ENCODE data around the gene NEDD4.
"Not testable (repeated sequence)": the region's sequence is repeated elsewhere in the genome, so short reads cannot be mapped to it uniquely, and the experiment has no call there.

The NEDD4 gene

GRCh38 chr15:55799291-55800212, 193.9 kb downstream of the NEDD4 start:
- Histone ChIP-seq H3K4me3 (ENCODE audit: low read length) (no peak overlapping the region), H3K36me3 (ENCODE audit: control insufficient read depth, insufficient read depth, low read length) (no peaks in the 10 kb centered on the region), H3K9me3 (ENCODE audit: control insufficient read depth, low read length) (no peaks in the 10 kb centered on the region), H3K27me3 (ENCODE audit: control insufficient read depth, insufficient read depth, low read length) (no peaks in the 10 kb centered on the region), H3K9ac (ENCODE audit: low read length) (no peak overlapping the region), H3K4me1 (ENCODE audit: control insufficient read depth, insufficient read depth, low read length) (no peaks in the 10 kb centered on the region)

- Histone ChIP-seq H3K9me3 (ENCODE audit: control insufficient read depth, low read length) (no peaks in the 10 kb centered on the region), H3K4me3 (ENCODE audit: low read length) (no peak overlapping the region), H3K27me3 (ENCODE audit: control insufficient read depth, insufficient read depth, low read length) (no peaks in the 10 kb centered on the region), H3K4me1 (ENCODE audit: control insufficient read depth, insufficient read depth, low read length) (peaks cover 11% of the 10 kb centered on the region), H3K9ac (ENCODE audit: low read length) (no peak overlapping the region), H3K36me3 (ENCODE audit: control insufficient read depth, insufficient read depth, low read length) (no peaks in the 10 kb centered on the region)
Observed at GRCh38 chr15:55796321-55796965, 197.0 kb downstream of the NEDD4 start.

- Histone ChIP-seq H3K4me3 (ENCODE audit: low read length) (no peak overlapping the region), H3K4me1 (ENCODE audit: control insufficient read depth, insufficient read depth, low read length) (peaks cover 11% of the 10 kb centered on the region), H3K36me3 (ENCODE audit: control insufficient read depth, insufficient read depth, low read length) (no peaks in the 10 kb centered on the region), H3K27me3 (ENCODE audit: control insufficient read depth, insufficient read depth, low read length) (no peaks in the 10 kb centered on the region), H3K9me3 (ENCODE audit: control insufficient read depth, low read length) (no peaks in the 10 kb centered on the region), H3K9ac (ENCODE audit: low read length) (no peak overlapping the region)
Observed at GRCh38 chr15:55795031-55795430, 198.4 kb downstream of the NEDD4 start.

- no peaks in the 10 kb centered on the region for H3K9me3 ChIP-seq (ENCODE audit: control insufficient read depth, low read length)
- peaks cover 11% of the 10 kb centered on the region for H3K4me1 ChIP-seq (ENCODE audit: control insufficient read depth, insufficient read depth, low read length)
- no peaks in the 10 kb centered on the region for H3K27me3 ChIP-seq (ENCODE audit: control insufficient read depth, insufficient read depth, low read length)
- no peak overlapping the region for H3K4me3 ChIP-seq (ENCODE audit: low read length)
- H3K9ac ChIP-seq (ENCODE audit: low read length), result no peak overlapping the region
- H3K36me3 ChIP-seq (ENCODE audit: control insufficient read depth, insufficient read depth, low read length), result no peaks in the 10 kb centered on the region
Observed at GRCh38 chr15:55791551-55792400, 201.6 kb downstream of the NEDD4 start.

GRCh38 chr15:55789066-55789660, 204.2 kb downstream of the NEDD4 start:
- Histone ChIP-seq H3K9me3 (ENCODE audit: control insufficient read depth, low read length) (no peaks in the 10 kb centered on the region), H3K9ac (ENCODE audit: low read length) (no peak overlapping the region), H3K4me1 (ENCODE audit: control insufficient read depth, insufficient read depth, low read length) (peaks cover 11% of the 10 kb centered on the region), H3K36me3 (ENCODE audit: control insufficient read depth, insufficient read depth, low read length) (no peaks in the 10 kb centered on the region), H3K27me3 (ENCODE audit: control insufficient read depth, insufficient read depth, low read length) (no peaks in the 10 kb centered on the region), H3K4me3 (ENCODE audit: low read length) (no peak overlapping the region)

GRCh38 chr15:55786341-55786740, 207.1 kb downstream of the NEDD4 start:
- Histone ChIP-seq H3K27me3 (ENCODE audit: control insufficient read depth, insufficient read depth, low read length) (no peaks in the 10 kb centered on the region), H3K9me3 (ENCODE audit: control insufficient read depth, low read length) (no peaks in the 10 kb centered on the region), H3K4me3 (ENCODE audit: low read length) (no peak overlapping the region), H3K36me3 (ENCODE audit: control insufficient read depth, insufficient read depth, low read length) (no peaks in the 10 kb centered on the region), H3K4me1 (ENCODE audit: control insufficient read depth, insufficient read depth, low read length) (no peaks in the 10 kb centered on the region), H3K9ac (ENCODE audit: low read length) (no peak overlapping the region)

- H3K4me3 ChIP-seq (ENCODE audit: low read length); H3K36me3 ChIP-seq (ENCODE audit: control insufficient read depth, insufficient read depth, low read length); H3K9me3 ChIP-seq (ENCODE audit: control insufficient read depth, low read length); H3K4me1 ChIP-seq (ENCODE audit: control insufficient read depth, insufficient read depth, low read length); H3K9ac ChIP-seq (ENCODE audit: low read length); H3K27me3 ChIP-seq (ENCODE audit: control insufficient read depth, insufficient read depth, low read length): not testable (repeated sequence)
Observed at GRCh38 chr15:55785593-55785992, 207.8 kb downstream of the NEDD4 start.

- H3K27me3 ChIP-seq (ENCODE audit: control insufficient read depth, insufficient read depth, low read length), result no peaks in the 10 kb centered on the region
- H3K9me3 ChIP-seq (ENCODE audit: control insufficient read depth, low read length), result no peaks in the 10 kb centered on the region
- H3K4me3 ChIP-seq (ENCODE audit: low read length), result no peak overlapping the region
- no peaks in the 10 kb centered on the region for H3K36me3 ChIP-seq (ENCODE audit: control insufficient read depth, insufficient read depth, low read length)
- no peaks in the 10 kb centered on the region for H3K4me1 ChIP-seq (ENCODE audit: control insufficient read depth, insufficient read depth, low read length)
- H3K9ac ChIP-seq (ENCODE audit: low read length), result no peak overlapping the region
Observed at GRCh38 chr15:55784286-55784685, 209.1 kb downstream of the NEDD4 start.

- no peak overlapping the region for H3K9ac ChIP-seq (ENCODE audit: low read length)
- no peaks in the 10 kb centered on the region for H3K27me3 ChIP-seq (ENCODE audit: control insufficient read depth, insufficient read depth, low read length)
- no peaks in the 10 kb centered on the region for H3K36me3 ChIP-seq (ENCODE audit: control insufficient read depth, insufficient read depth, low read length)
- no peak overlapping the region for H3K4me3 ChIP-seq (ENCODE audit: low read length)
- H3K9me3 ChIP-seq (ENCODE audit: control insufficient read depth, low read length), result no peaks in the 10 kb centered on the region
- no peaks in the 10 kb centered on the region for H3K4me1 ChIP-seq (ENCODE audit: control insufficient read depth, insufficient read depth, low read length)
Observed at GRCh38 chr15:55782901-55783300, 210.5 kb downstream of the NEDD4 start.

GRCh38 chr15:55780292-55780691, 213.1 kb downstream of the NEDD4 start:
- no peak overlapping the region for H3K9ac ChIP-seq (ENCODE audit: low read length)
- no peaks in the 10 kb centered on the region for H3K36me3 ChIP-seq (ENCODE audit: control insufficient read depth, insufficient read depth, low read length)
- H3K9me3 ChIP-seq (ENCODE audit: control insufficient read depth, low read length), result no peaks in the 10 kb centered on the region
- H3K4me1 ChIP-seq (ENCODE audit: control insufficient read depth, insufficient read depth, low read length), result no peaks in the 10 kb centered on the region
- no peaks in the 10 kb centered on the region for H3K27me3 ChIP-seq (ENCODE audit: control insufficient read depth, insufficient read depth, low read length)
- no peak overlapping the region for H3K4me3 ChIP-seq (ENCODE audit: low read length)

GRCh38 chr15:55778932-55779331, 214.5 kb downstream of the NEDD4 start:
- Histone ChIP-seq H3K36me3 (ENCODE audit: control insufficient read depth, insufficient read depth, low read length) (no peaks in the 10 kb centered on the region), H3K9me3 (ENCODE audit: control insufficient read depth, low read length) (no peaks in the 10 kb centered on the region), H3K27me3 (ENCODE audit: control insufficient read depth, insufficient read depth, low read length) (no peaks in the 10 kb centered on the region), H3K4me3 (ENCODE audit: low read length) (no peak overlapping the region), H3K9ac (ENCODE audit: low read length) (no peak overlapping the region), H3K4me1 (ENCODE audit: control insufficient read depth, insufficient read depth, low read length) (no peaks in the 10 kb centered on the region)
